ENCODE measurements around the gene TMEM18.

TMEM18 gene

DNA sequence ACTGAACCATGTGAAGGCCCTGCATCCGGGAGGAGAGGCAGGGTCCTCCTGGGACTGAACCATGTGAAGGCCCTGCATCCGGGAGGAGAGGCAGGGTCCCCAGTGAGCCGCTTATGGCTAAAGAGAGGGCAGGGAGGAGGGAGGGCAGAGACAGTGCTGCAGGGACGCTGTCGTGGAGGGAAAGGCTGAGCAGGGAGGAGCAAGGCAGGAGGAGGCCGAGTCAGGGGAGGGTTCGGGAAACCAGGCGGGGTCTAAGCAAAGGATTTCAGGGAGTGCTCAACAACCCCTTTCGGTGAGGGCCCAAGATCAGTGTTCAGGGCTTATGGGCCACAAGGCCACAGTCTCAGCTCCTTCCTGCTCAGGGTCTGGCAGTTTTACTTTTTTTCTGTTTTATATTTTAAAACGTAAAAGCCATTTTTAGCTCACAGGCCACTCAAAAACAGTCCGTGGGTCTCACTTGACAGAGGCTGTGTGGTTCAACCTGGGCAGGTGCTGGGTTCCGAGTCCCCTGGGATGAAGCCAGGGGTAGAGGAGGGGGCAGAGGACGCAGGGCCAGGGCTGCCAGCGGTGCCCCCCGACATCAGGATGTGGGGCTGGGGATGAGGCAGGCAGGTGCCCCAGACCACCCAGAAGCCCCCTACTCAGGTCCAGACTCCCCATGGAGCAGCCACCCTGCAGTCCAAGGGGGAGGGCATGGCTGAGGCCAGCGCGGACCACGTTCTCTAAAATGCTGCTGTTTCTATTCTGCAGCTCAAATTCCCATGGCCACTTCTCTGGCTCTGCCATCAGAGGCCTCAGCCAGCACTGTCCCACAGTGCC, 5.2 kb downstream of the TMEM18 start:
- no peak for DNase-seq

DNA sequence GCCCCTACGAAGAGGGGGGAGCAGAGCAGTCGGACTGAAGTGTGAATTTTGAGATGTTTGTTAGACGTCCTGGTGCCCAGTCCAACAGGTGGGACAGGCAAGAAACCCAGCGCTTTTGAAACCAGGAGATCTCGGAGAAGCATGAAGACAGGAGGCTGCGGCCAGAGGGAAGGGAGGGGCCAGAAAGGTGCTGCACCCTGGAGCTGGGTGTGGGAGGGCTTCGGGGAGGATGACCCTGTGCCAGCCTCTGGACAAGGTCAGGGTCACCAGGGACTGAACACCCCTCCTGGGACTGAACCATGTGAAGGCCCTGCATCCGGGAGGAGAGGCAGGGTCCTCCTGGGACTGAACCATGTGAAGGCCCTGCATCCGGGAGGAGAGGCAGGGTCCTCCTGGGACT, 6.1 kb downstream of the TMEM18 start:
- DNase-seq, result no peak

DNA sequence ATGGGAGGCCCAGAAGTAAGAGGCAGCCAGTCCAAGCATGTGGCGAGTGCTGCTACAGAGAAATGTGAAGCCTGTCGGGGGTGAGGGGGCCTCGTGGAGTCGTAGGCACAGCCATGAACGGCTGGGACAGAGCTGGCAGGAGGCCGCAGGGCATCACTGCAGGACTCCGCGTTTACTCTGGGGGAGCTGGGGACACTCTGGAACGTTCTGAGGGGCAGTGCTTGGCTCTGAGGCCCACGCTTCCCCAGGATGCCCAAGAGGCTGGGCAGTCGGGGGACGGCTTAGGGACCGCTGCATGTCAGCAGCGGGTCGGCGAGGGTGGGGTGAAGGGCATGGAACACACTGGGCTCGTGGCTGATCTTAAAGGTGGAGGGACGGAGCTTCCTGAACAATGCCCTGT, 6.6 kb downstream of the TMEM18 start:
- DNase-seq, result no peak

DNA sequence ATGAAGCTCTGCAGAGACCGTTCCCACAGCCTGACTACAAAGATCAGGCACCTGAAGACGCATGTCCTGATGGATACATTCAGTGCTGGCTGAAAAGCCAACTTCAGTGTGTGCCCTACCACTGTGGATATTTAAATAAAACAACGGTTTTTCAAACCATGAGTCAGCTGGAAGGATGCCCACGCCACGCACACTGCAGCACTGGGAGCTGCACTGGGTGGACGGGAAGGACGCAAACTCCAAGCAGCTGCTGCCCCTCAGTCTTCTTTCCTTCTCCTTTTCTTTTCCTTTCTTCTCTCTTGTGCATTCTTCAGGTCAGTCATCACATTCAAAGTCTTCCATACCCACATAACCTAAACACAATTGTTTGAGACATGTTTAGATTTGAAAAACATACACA, 7.9 kb downstream of the TMEM18 start:
- no peak for DNase-seq

DNA sequence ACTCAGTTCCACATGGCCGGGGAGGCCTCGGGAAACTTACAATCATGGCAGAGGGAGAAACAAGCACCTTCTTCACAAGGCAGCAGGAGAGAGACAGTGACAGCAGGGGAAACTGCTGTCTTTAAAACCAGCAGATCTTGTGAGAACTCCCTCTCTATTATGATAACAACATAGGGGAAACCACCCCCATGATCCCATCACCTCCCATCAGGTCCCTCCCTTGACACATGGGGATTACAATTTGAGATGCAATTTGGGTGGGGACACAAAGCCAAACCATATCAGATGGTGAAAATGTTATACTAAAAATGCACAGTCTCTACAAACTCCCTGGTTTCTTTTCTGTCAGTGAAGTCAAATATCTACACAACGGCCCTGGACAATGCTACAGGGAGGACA, 9.2 kb downstream of the TMEM18 start:
- no peak for DNase-seq

DNA sequence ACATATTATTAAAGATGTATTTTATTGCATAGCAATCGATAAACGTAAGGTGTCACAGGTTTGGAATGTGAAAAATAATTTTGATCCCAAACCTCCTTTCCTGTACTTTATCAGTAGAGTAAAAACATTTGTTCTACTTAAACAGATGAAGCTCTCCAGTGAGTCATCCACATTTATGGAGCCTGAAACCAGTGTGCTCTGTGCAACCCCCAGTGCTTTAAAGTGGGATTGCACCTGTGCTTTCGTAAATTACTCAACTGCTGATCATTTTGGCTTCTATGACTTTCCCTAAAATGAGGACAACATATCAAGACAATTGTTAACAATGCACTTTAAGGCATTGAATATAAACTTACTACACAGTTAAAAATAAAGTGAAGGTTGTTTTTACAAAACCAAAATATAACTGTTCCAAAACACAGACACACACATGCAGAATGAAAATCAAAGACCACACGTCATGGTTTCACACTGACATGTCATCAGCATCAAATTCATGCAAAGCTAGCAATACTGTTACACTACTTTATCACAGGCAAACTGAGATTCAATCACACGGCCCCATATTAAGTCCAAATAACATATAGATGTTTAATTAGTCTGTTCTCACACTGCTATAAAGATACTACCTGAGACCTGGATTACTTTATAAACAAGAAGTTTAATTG, 9.7 kb downstream of the TMEM18 start:
- DNase-seq, result peak; percentile 9

DNA sequence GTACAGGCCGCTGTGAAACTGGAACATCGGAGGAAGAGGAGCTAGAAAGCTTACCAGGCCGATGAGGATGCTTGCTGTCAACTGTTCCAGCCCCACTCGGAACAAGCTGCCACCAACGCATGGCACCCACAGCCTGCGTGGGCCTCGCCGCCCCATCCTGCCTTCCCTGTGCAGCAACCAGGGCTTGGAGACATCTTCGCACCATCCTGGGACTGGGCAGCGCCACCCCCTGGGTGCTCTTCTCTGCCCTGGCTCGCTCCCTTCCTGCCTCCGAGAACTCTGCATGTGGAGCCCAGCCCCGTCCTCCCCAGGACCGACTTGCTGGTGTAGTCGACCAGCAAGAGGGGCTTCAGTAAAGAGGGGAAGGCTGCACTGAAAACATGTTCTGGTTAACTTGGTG, 10.8 kb downstream of the TMEM18 start:
- DNase-seq, result no peak

DNA sequence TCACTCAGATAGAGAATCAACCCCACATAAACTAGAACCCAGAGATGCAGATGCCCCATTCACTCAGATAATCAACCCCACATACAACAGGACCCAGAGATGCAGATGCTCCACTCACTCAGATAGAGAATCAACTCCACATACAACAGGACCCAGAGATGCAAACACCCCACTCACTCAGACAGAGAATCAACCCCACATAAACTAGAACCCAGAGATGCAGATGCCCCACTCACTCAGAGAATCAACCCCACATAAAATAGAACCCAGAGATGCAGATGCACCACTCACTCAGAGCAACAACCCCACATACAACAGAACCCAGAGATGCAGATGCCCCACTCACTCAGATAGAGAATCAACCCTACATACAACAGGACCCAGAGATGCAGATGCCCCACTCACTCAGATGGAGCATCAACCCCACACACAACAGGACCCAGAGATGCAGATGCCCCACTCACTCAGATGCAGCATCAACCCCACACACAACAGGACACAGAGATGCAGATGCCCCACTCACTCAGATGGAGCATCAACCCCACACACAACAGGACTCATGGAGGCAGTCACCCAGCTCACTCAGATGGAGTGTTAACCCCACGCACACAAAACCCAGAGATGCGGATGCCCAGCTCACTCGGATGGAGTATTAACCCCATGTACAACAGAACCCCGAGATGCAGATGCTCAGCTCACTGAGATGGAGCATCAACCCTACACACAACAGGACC, 11.7 kb downstream of the TMEM18 start:
- DNase-seq, result no peak

DNA sequence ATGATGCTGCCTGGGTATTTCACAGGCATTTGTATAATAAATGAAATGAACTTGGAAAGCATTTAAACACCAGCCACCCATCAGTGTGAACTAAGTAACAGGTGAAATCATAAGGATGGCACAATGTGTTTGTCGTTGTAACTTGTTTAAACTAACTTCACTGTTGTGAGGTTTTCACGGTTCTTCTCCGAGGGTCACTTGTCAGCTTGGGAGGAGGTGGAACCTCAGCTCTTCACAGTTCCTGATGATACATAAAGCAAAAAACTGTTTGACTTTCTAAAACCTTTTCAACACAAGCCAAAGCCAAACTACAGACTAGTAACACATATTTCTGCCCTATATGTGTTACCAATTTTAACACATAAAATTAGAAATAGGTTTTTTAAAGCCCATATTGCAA, 13.1 kb downstream of the TMEM18 start:
- DNase-seq, result no peak

DNA sequence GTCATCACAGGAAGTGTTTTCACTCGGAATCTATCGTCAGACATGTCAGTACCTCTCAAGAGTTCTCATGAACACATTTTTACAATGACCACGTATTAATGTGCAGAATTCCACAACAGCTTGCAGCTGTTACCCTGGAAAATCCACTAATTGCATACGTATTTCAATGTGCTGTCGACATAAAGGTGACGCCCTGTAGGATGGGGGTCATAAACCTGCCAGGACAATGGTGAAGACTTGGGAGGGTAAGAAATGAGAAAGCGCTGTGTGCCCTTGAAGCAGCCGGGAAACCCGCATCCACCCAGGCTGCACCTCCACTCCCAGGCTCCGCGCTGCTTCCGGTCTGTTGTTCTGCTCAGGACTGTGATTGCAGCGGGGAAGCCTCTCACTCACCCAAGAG, 14.0 kb downstream of the TMEM18 start:
- no peak for DNase-seq

DNA sequence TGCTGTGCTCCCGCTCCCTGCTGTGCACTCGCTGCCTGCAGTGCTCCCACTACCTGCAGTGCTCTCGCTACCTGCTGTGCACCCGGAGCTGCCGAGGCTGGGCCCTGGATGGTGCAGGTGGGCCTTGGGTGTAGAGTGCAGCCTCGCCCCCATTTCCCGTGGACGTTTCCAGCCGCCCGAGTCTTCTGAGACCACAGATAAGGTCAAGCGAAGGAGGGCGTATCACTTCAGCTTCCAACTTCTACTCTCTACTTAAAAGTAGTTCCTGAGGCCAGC, 15.9 kb downstream of the TMEM18 start:
- no peak for DNase-seq

DNA sequence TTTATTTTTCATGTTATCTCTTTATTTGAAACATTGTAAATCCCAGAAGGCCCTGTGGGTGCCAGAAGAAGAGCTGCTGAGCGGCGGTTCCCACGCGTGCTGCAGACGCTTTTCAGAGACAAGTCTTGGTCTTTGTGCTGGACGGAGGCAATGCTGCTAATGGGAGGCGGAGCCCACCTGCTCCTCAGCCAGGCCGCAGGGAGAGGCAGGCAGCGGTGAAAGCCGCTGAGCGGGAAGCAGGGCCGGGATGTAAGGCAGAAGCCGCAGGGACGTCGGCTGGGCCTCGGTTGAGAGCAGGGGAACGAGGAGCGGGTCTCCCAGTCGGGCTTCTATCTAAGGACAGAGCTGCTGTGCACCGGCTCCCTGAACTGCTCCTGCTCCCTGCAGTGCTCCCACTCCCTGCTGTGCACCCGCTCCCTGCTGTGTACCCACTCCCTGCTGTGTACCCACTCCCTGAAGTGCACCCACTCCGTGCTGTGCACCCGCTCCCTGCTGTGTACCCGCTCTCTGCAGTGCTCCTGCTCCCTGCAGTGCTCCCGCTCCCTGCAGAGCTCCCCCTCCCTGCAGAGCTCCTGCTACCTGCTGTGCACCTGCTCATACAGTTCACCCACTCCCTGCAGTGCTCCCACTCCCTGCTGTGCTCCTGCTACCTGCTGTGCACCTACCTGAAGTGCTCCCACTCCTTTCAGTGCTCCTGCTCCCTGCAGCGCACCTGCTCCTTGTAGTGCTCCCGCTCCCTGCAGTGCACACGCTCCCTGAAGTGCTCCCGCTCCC, 16.4 kb downstream of the TMEM18 start:
- DNase-seq, result no peak

DNA sequence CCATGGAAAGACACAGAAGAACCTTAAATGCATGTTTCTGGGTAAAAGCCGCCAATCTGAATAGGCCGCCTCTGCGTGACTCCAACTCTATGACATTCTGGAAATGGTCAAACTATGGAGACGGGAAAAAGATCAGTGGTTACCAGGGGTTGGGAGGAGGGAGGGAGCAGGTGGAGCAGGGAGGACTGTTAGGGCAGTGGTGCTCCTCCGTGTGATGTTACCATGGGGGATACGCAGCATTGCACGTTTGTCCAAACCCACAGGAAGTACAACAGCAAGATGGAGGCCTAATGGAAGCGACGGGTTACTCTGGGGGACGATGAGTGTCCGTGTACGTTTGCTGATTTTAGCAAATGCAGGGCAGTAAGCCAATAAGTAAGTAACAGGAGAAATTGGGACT, 17.2 kb downstream of the TMEM18 start:
- DNase-seq, result no peak

DNA sequence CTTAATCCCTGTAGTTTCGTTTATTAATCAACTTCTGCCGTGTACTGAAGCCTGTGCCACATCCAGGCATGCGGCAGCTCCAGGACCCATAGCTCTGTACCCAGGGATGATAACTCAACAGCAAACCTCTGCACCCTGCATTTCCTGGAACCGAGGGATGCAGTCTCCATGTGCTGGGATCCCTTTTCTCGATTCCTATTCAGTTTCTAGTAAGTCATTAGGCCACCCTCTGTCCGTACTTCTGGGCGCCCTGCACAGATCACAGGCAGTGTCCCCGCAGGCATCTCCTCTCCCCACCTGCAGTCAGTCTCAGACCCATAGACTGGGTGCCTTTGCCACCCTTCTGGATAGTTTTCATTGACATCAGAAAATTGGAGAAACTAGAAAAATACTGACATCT, 18.8 kb downstream of the TMEM18 start:
- DNase-seq, result no peak

DNA sequence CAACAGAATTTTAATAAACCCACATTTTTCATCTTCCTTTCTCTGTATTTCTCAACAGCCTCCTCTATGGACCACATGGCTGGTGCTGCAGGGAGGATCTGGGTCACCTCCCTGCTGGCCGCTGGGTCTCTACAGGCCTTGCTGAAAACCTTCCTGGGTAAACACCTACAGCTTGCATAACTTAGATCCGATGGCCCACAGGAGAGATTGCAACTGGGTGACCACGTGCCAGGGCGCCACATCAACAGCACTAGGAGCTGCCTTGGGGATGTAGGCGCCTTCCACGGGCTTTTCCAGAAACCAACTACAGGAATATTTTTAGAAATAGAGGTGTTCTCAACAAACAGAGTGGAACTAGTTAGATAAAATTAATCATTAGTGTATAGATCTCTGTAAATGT, 19.4 kb downstream of the TMEM18 start:
- no peak for DNase-seq

DNA sequence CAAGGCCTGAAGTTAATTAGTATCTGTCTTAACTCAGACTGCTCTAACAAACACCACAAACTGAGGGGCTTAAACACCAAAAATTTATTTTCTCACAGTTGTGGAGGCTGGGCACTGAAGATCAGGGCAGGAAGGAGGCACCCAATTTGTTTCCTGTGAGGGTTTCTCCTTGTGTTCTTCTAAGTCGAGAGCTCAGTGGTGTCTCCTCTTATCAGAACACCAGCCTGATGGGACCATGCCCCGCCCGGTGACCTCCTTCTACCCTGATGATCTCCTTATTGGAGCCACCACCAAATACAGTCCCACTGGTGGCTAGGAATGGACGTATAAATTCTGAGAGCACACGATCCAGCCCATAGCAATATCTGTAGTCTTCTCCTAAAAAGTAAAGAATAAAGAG, 20.5 kb downstream of the TMEM18 start:
- DNase-seq, result no peak

DNA sequence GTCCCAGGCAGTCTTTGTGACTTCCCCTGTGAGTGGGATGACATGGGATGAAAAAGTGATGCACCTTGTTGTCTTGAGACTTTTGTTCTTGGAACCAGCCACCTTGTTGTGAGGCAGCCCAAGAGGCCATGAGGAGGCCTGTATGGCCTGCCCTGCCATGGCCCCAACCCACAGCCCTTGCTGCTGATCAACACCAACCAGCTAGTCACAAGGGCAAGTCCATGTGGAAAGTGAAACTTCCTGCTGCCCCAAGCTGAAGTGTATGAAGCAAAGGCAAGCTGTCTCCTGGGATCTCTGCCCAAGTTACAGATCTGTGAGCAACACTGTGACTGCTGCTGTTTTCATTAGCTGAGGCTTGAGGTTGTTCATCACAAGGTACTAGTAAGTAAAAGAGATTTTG, 21.6 kb downstream of the TMEM18 start:
- DNase-seq, result no peak

DNA sequence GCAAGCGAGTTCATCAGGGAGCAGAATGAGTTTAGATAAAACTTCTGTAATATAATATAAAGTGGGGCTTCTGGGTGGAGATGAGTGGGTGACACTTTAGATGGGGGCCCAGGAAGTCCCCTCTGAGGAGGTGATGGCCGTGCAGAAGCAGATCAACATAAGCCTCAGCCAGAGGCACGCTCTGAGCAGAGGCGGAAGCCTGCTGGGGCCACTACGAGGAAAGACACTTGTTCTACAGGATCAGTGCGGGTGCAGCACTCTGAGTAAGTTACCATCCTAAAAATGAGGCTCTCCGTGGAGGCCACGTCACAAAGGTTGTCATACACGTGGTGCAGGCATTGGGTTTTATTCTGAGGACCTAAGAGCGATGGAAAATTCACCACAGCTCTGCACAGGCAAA, 22.3 kb downstream of the TMEM18 start:
- DNase-seq, result no peak

DNA sequence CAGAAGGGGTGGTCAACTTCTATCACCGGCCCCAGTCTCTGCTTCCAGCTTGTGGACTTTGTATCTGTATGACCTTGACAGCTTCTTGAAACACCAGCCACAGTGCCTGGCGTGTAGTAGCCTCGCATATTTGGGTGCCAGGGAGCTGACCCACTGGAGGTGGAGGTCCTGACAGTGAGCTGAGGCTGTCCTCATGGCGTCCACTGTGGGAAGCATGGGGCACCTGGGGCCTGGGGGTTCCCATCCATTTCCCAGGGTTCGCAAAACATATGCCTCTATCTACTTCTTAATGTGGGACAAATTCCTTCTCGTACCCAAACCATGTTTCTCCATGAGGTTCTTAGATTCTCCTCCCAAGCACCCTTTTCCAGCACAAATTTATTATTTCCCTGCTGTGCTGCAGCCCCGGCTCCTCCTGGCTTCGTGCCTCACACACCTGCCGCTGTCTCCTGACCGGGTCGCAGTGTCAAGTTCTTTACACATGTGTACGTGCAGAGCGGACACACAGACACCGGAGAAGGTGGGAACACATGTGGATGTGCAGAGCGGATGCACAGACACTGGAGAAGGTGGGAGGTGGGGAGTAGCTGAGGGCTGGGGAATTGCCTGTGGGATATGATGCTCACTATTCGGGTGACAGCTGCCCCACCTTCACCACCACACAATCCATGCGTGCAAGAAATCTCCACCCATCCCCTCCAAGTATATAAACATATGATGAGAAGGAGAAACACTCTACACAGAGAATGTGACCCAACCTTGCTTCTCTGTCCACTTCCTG, 23.4 kb downstream of the TMEM18 start:
- DNase-seq, result no peak

DNA sequence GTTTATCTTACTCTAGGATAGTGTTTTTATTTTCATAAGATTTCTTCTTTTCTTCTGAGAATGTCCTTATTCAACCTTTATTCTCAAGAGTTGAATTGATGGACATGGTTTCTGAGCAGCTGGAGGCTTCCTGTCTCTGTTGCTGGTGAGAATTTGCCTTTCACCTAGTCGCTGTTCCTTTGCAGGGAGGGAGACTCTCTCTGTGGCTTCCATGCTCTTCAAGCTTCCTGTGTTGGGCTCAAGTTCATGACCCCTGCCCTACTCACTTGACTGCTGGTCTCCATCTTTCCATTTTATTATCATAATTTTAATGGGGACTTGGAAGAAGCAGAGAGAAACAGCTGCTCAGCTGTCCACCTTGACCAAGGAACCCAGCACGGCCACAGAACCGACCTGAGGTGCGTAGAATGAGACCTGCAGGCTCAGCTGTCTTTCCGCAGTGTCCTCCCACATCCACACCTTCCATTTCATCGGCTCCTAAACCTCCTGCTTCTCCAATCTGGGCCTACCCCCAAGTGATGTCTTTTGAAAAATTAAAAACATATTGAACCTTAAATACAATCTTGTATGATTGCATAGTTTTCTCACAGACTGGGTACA, 24.2 kb downstream of the TMEM18 start:
- DNase-seq, result no peak

DNA sequence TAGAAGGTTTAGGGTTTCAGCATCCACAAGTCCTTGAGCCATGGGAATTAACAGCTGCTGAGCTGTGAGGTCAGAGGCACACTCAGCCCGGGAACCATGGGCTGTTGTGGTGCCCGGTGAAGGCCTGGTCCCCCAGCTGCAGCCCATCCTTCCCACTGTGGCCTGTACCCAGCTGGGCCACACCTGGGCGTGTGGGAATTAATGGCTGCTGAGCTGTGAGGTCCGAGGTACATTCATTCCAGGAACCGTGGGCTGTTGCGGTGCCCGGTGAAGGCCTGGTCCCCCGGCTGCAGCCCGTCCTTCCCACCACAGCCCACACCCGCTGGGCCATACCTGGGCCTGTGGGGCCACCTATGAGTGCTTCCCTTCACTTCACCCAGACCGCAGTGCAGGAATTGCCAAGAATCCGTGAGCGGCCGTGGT, 25.2 kb downstream of the TMEM18 start:
- DNase-seq, result no peak
